Activated naive CD8-positive, alpha-beta T cell treated with anti-CD3 and anti-CD28 coated beads, Interleukin-2, amount 50 U/mL, for 16 hours (primary cell): ENCODE results near the gene RASA2.

ENCODE experiments used
- DNase-seq: peaks from one replicate; pipeline ENCODE4 v3.0.0-alpha.2; 2020; ENCODE audit warnings: low read depth, low spot score

Gene RASA2

GRCh38 chr3:141486746-141487520, at the start of gene RASA2:
TSS of gene RASA2 (plus strand) at chr3:141487027. CDS start at chr3:141487084, 57 bp downstream.
- DNase-seq = peak; percentile 35

GRCh38 chr3:141439589-141439988, 47.2 kb upstream of the RASA2 start:
- DNase-seq = no peak

GRCh38 chr3:141440942-141441341, 45.9 kb upstream of the RASA2 start:
- no peak for DNase-seq

DNA sequence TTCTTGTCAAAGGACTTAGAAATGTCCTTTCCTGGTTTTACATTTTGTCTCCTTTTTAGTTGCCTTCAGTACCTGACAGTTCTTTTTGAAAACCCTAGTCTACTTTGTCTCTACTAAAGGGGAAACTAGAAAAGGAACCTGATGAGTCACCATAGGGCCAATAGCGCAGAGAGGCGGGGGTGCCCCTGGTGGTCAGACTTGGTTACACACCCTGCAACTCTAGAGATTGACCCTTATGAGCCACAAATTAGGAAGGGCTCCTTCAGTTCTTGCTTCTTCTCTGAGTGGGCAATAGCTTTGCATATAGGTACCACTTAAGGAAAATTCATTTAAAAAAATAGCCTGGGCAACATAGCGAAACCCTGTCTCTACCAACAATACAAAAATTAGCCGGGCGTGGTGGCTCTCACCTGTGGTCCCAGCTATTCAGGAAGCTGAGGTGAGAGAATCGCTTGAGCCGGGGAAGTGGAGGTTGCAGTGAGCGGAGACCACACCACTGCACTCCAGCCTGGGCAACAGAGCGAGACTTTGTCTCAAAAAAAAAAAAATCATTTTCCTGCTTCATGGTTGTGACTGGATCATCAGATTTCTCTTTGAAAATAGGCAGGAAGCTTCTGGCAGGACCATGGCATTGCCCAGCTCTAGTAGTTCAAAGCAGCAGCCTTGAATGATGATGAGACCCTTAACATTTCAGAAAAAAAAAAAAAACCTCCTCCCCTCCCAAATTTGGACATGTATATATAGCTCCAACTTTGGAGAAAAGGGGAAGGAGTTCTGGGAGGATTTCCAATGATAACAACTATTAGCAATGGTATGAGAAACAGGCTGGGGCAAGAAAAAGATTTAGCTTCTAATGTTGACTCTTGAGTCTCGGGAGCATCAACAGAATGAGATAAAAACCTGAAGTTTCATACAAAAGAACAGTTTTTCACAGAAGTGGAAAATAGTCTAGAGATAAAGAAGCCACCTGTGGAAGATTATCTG, 45.2 kb upstream of the RASA2 start:
- DNase-seq = peak; percentile 55

GRCh38 chr3:141442446-141442845, 44.4 kb upstream of the RASA2 start:
- no peak for DNase-seq

DNA sequence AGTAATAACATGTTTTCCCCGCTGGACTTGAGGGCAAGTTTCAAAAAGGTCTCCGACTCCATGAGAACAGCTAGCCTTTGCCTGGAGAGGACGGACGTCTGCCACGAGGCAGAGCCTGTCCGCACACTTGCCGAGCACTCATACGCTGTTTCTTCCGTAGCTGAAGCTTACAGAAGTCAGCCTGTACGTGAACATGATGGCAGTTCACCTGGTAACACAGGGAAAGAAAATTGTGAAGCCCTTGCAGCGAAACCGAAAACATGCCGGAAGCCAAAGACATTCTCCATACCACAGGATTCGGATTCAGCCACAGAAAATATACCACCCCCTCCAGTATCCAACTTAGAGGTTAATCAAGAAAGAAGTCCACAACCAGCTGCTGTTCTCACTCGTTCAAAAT, 43.9 kb upstream of the RASA2 start:
- DNase-seq = no peak

DNA sequence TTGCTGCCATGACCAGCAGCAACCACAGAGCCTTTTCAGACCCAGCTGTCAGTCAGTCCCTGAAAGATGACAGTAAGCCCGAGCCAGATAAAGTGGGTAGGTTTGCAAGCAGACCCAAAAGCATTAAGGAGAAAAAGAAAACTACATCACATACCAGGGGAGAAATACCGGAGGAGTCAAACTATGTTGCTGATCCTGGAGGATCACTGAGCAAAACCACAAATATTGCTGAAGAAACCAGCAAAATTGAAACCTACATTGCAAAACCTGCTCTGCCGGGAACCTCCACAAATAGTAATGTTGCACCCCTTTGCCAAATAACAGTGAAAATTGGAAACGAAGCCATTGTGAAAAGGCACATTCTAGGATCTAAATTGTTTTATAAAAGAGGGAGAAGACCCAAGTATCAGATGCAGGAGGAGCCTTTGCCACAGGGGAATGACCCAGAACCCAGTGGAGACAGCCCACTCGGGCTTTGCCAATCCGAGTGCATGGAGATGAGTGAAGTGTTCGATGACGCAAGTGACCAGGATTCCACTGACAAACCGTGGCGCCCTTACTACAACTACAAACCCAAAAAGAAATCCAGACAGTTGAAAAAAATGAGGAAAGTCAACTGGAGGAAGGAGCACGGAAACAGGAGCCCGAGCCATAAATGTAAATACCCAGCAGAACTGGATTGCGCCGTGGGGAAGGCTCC, 42.1 kb upstream of the RASA2 start:
- DNase-seq = no peak

DNA sequence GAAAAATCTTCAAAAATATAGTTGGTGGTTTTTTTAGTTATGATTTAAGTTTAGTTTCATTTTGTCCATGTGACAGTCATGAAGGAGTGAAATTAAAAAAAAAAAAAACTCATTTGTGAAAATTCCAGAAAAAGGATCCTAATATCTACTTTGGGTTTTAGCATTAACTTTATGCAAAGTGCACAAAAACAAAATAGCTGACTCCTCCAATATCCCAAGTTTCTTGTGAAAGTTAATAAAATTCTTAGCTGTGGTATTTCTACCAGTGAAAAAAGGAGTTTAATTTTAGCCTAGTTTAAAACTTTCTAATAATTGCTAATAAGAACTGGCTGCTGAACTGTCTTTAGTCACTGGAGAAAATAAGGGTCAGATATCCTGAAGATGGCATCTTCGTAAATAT, 40.8 kb upstream of the RASA2 start:
- no peak for DNase-seq

DNA sequence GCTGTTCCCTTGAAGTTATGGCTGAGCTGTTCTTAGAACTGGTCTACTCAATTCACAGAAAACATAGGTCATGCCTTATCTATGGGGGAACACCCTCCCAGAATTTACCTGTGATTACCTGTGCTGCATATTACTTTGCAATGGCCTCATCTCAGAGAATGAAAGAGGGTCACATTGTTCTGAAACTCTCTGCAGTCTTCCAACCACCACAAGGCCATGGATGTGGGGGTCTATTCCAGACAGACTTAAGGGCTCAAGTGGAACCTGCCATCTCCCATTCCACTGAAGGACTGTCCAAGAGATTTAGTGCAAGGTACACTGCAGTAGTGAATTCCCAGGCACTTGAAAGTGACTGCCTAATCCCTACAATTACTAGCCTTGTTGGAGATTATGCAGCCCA, 40.1 kb upstream of the RASA2 start:
- DNase-seq = no peak

DNA sequence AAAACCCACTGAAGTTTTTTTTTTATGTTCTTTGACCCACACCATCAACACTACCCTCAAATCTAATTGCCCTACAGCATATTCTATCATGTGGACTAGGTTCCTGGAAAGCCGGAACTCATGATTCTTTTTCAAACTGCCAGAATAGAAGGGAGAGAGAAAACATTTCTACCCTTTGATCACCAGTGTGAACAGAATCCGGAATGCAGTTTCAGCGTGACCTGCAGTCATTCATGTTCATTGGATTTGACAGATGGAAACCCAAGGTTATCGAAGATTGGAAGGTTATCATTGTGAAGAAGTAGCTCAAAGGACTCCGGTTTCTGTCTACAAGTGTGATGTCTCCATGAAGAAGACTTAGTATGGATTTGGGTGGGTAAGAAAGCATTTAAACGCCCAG, 39.4 kb upstream of the RASA2 start:
- no peak for DNase-seq

- DNase-seq = no peak
Measured at GRCh38 chr3:141448606-141449220, 38.1 kb upstream of the RASA2 start.

DNA sequence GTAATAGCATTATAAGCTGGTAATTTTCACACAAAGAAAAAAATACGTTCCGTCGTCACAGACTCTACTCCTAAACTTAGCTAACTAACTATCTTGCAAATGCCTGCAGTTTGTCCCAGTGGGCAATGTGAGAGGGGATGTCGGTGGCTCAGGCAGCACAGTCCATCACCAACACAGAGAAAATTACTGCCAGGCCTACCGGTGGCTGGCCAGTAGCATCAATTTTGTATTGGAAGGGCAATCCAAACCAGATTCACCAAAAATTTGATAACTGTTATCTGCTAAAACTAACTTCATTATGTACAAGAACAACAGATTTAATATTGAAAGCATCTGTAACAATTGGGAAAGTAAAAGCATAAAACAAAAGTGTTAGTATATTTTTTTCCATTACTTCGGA, 37.4 kb upstream of the RASA2 start:
- DNase-seq = no peak

DNA sequence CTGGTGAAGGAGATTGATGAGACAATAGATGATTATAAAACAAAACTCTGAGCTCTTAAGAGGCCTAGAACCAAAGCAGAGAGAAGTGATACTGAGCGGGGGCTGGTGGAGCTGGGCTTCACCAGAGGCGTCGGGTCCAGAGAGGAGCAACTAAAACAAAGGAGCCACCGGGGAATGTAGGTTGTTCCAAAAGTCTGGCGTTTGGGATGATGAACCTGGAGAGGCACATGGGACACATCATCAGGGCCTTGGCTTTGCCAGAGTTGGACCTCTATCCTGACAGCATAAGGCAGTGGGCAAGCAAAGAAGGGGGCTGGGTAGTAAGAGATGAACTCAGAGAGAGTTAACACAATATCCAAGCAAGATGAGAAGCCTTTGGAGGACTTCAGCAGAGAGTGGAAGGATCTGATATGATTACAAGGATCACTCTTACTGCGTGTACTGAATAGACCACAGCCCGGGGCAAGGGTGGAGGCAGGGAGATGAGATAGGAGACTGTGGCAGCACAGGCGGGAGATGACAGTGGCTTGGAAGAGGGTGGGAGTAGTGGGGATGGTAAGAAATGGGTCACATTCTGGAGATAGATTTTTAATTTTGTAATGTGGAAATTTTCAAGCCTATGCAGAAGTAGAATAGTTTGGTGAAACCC, 36.0 kb upstream of the RASA2 start:
- no peak for DNase-seq

GRCh38 chr3:141452045-141452444, 34.8 kb upstream of the RASA2 start:
- DNase-seq = no peak

GRCh38 chr3:141452773-141453172, 34.1 kb upstream of the RASA2 start:
- no peak for DNase-seq

DNA sequence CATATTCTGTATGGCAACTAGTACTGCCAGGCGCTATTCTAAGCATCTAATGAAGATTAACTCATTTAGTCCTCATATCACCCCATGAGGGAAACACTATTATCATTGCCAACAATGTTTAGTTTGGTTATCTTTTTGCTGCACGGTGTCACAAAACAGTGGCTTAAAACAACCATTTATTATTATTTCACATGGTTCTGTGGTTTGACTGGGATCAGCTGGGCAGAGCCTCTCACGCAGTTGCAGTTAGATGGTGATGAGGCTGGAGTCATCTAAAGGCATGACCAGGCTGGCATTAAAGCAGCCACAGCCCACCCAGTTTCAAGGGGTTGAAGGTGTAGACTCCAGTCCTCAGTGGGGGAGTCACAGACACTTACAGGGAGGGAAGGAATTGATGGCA, 32.8 kb upstream of the RASA2 start:
- DNase-seq = no peak

- no peak for DNase-seq
Measured at GRCh38 chr3:141454906-141455602, 31.8 kb upstream of the RASA2 start.

GRCh38 chr3:141455603-141456300, 31.1 kb upstream of the RASA2 start:
- DNase-seq = no peak

DNA sequence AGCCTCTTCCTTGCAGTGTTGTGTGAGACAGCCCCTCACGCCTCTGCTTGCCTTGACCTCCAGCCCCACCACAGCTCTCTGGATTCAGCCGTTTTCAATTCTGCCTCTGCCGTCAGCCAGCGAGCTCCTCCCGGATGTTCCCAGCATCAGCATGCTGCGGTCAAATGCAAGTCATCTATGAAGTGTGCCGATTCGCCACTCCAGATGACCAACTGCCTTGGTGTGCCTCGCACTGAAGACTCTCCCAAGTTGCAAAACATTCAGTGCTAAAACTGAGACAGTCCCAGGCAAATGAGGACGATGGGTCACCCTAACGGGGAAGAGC, 30.6 kb upstream of the RASA2 start:
- DNase-seq = no peak

DNA sequence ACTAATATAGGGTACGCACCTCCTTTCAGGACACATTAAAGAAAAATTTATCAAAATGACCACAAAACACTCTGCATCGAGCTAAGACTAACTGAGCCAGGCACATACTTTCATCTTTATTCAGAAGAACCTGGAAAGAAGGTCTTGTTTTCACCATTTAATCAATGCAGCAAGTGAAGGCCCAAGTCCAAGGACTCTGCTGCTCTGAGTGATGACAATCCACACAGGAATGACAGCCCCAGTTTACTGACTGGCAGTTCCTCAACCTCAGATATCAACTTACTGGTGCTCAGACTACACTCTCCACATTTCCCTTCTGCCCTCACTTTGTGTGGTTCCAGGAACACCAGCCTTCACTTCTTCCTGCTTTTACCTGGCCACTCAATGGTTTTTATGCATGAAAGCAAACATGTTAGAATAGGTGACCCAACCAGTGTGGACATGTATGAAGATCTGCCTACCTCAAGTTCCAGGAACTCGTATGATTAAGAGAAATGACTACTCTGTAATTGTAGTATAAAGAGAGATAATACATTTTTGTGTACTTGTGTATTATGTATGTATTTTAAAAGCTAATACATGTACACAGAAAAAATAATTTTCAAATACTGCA, 29.1 kb upstream of the RASA2 start:
- DNase-seq = no peak
